Spleen (tissue), 11 donors: ENCODE results near the gene NT5DC4. TPM values are rescaled to one million over a fixed set of nuclear protein-coding genes. Genes with fewer than 3 reads are reported as not detected.

Source experiments
- DNase-seq: peaks from one replicate; pipeline ENCODE4 v3.0.0-alpha.2; 2020
- H3K27ac ChIP-seq, 8 donors: fragments of 200-600 bp; sonication (generic) in 7 of 8; 1 replicate in 4 of 8; 2 replicates in 4 of 8; pipeline versions ENCODE4 v1.5.0 to v1.8.0; 2016 to 2021; ENCODE audit warnings: inconsistent platforms in 4 of 8, mild to moderate bottlenecking in 4 of 8, moderate library complexity in 1 of 8
- H3K27me3 ChIP-seq, 7 donors: fragments of 200-600 bp; sonication (generic) in 6 of 7; replicated peaks in 1 of 7; 1 replicate in 4 of 7; 2 replicates in 3 of 7; pipeline versions ENCODE4 v1.5.0 to v1.8.0; 2016 to 2021; ENCODE audit warnings: inconsistent platforms in 3 of 7, mild to moderate bottlenecking in 1 of 7
- H3K36me3 ChIP-seq, 6 donors: fragments of 200-600 bp; sonication (generic) in 5 of 6; 1 replicate in 4 of 6; 2 replicates in 2 of 6; pipeline versions ENCODE4 v1.5.0 to v1.8.0; 2016 to 2021; ENCODE audit warnings: inconsistent platforms in 2 of 6
- H3K4me1 ChIP-seq, 6 donors: fragments of 200-600 bp; sonication (generic) in 5 of 6; 1 replicate in 3 of 6; 2 replicates in 3 of 6; pipeline versions ENCODE4 v1.5.0 to v1.8.0; 2016 to 2021; ENCODE audit warnings: inconsistent platforms in 3 of 6
- H3K4me3 ChIP-seq, 8 donors: fragments of 200-600 bp; sonication (generic) in 7 of 8; 1 replicate in 4 of 8; 2 replicates in 4 of 8; pipeline versions ENCODE4 v1.5.0 to v1.8.0; 2016 to 2021; ENCODE audit warnings: inconsistent platforms in 4 of 8, mild to moderate bottlenecking in 4 of 8, moderate library complexity in 2 of 8
- H3K9me3 ChIP-seq, 8 donors: fragments of 200-600 bp; sonication (generic) in 7 of 8; 1 replicate in 4 of 8; 2 replicates in 4 of 8; pipeline versions ENCODE4 v1.5.0 to v1.8.0; 2016 to 2021; ENCODE audit warnings: inconsistent platforms in 4 of 8
- CTCF ChIP-seq, 11 experiments: fragments of 200-600 bp in 7 of 11; fragments of 450-650 bp in 4 of 11; sonication (generic) in 4 of 11; IDR thresholded peaks in 8 of 11; conservative IDR thresholded peaks in 3 of 11; 1 replicate in 7 of 11; 2 replicates in 4 of 11; pipeline versions ENCODE4 v1.4.0 to v1.8.0; 2016 to 2021; ENCODE audit warnings: antibody characterized with exemption in 11 of 11, inconsistent platforms in 4 of 11, mild to moderate bottlenecking in 1 of 11
- POLR2A ChIP-seq, 3 donors: fragments of 450-650 bp; IDR thresholded peaks; one replicate each; pipeline ENCODE4 v1.5.1; 2017; ENCODE audit warnings: antibody characterized with exemption in 3 of 3, mild to moderate bottlenecking in 1 of 3
- POLR2AphosphoS5 ChIP-seq, 3 donors: sonication (generic); formaldehyde crosslinking; IDR thresholded peaks; one replicate each; pipeline ENCODE4 v1.5.1; 2017; ENCODE audit warnings: antibody characterized with exemption in 3 of 3
- WGBS, 5 donors: extraction: QIAGEN DNeasy Blood & Tissue Kit in 3 of 5; methylation state at CpG; one replicate each; pipeline versions ENCODE4 v1.1.5 to v1.1.7; 2013 to 2018; 5-methylcytosine and 5-hydroxymethylcytosine counted together
- intact Hi-C: fragments of 100-400 bp; cut with DNase I; formaldehyde crosslinking; loops from one replicate; pipeline ENCODE4 v1.15.0; 2023; ENCODE audit warnings: low total_unique reads
- polyA plus RNA-seq, 3 donors: library from polyadenylated mRNA; stranded (reverse); fragments of 200-250 nt; gene quantifications; one replicate each; pipeline ENCODE4 v1.2.1, GENCODE V29; 2013
- total RNA-seq, 7 donors: library from RNA; depleted of rRNA in 3 of 7; stranded (reverse); fragments of >200 nt in 3 of 7; fragmentation: NEBNext Ultra II Directional in 4 of 7; extraction: Animal tissue kit (Norgen Biotek cat#: 25700) in 4 of 7; gene quantifications; one replicate each; pipeline versions ENCODE4 v1.1.0 to v1.2.1, GENCODE V29; 2016 to 2021
- donor health status: healthy with polysubstance abuse.
- donor health status: DM: no; HTN: no; CAD: no; lungs with moderate emphysema.
- donor health status: DM: no; HTN: no; CAD: no.
- donor health status: Bipolar disorder and iron deficiency.
- donor health status: healthy.
- donor health status: DM: no; HTN: no; CAD: no.
- donor health status: DM: yes; HTN: yes; CAD: no.

NT5DC4 gene
- total and polyA plus RNA-seq, 10 donors, result 0.28 to 3.8 (median 1.6) TPM

- intact Hi-C loops, result no loop called here
- no peak for TF ChIP-seq POLR2AphosphoS5 (IDR thresholded peaks at IDR 0.05)
- TF ChIP-seq CTCF (IDR thresholded peaks at IDR 0.05 in 8 of 11, conservative IDR thresholded peaks at IDR 0.05 in 3 of 11), result no peak
- TF ChIP-seq POLR2A (IDR thresholded peaks at IDR 0.05), result no peak
- H3K9me3 ChIP-seq, result no peaks in the 10 kb centered on the region
- no peaks in the 10 kb centered on the region for H3K27me3 ChIP-seq
- peaks cover 6 to 48% (median 23%) of the 10 kb centered on the region in 6 donors for H3K4me1 ChIP-seq
- 91 to 98% (median 96%) methylated on average over 8 of the region's 8 CpGs for WGBS, 5 donors
- peak overlapping the region in 2 of 8 donors; percentile 17 to 40 for H3K27ac ChIP-seq
- no peak for DNase-seq
- H3K4me3 ChIP-seq, result no peak overlapping the region
- no peaks in the 10 kb centered on the region for H3K36me3 ChIP-seq
Measured at GRCh38 chr2:112723995-112724394, 3.2 kb downstream of the NT5DC4 start.

GRCh38 chr2:112724591-112725525 lies 4.0 kb downstream of the NT5DC4 start:
- peak overlapping the region in 2 of 8 donors; percentile 17 to 40 for H3K27ac ChIP-seq
- no peak overlapping the region for H3K4me3 ChIP-seq
- H3K36me3 ChIP-seq, result no peaks in the 10 kb centered on the region
- no peak for DNase-seq
- no peaks in the 10 kb centered on the region for H3K9me3 ChIP-seq
- no peaks in the 10 kb centered on the region for H3K27me3 ChIP-seq
- intact Hi-C loops, result loop anchor here (5.0 kb wide), 2 partner anchors 98 to 123 kb away; no protein-coding TSS in a partner anchor
- peaks cover 6 to 56% (median 29%) of the 10 kb centered on the region in 6 donors for H3K4me1 ChIP-seq
- peak in 4 of 11 experiments; percentile 1 to 37 (median 24) for TF ChIP-seq CTCF (IDR thresholded peaks at IDR 0.05 in 8 of 11, conservative IDR thresholded peaks at IDR 0.05 in 3 of 11)
- no peak for TF ChIP-seq POLR2A (IDR thresholded peaks at IDR 0.05)
- no peak for TF ChIP-seq POLR2AphosphoS5 (IDR thresholded peaks at IDR 0.05)
- 69 to 83% (median 79%) methylated on average over 11 to 21 of the region's 21 CpGs for WGBS, 5 donors

- no peak overlapping the region for H3K4me3 ChIP-seq
- TF ChIP-seq CTCF (IDR thresholded peaks at IDR 0.05 in 8 of 11, conservative IDR thresholded peaks at IDR 0.05 in 3 of 11) (peak in 1 of 11 experiments; percentile 0), POLR2AphosphoS5 (IDR thresholded peaks at IDR 0.05) (no peak)
- H3K36me3 ChIP-seq, result no peaks in the 10 kb centered on the region
- no peaks in the 10 kb centered on the region for H3K9me3 ChIP-seq
- H3K27me3 ChIP-seq, result no peaks in the 10 kb centered on the region
- peaks cover 6 to 61% (median 29%) of the 10 kb centered on the region in 6 donors for H3K4me1 ChIP-seq
- H3K27ac ChIP-seq, result peak overlapping the region in 1 of 8 donors; percentile 65
- DNase-seq, result no peak
- intact Hi-C loops, result loop anchor here (5.0 kb wide), 2 partner anchors 98 to 124 kb away; no protein-coding TSS in a partner anchor
- 81 to 92% (median 85%) methylated on average over 9 to 15 of the region's 15 CpGs for WGBS, 5 donors
Measured at GRCh38 chr2:112725545-112726457, 5.0 kb downstream of the NT5DC4 start.
